DOHH2 (cell line): ENCODE results near the gene SPACA6.

Experiments
- H3F3A ChIP-seq: fragments of 200-600 bp; sonication (generic), shearing (Covaris generic); 2 replicates; pipeline ENCODE4 v1.6.0; 2016; ENCODE audit warnings: antibody characterized with exemption, mild to moderate bottlenecking; ENCODE audit not compliant: control insufficient read depth, insufficient read depth
- H3K27ac ChIP-seq: fragments of 200-600 bp; sonication (generic); 2 replicates; pipeline ENCODE4 v1.5.1; 2014; ENCODE audit warnings: low read depth, mild to moderate bottlenecking, low read length, moderate library complexity
- H3K27me3 ChIP-seq: fragments of 200-600 bp; sonication (generic); 2 replicates; pipeline ENCODE4 v1.6.1; 2014; ENCODE audit warnings: mild to moderate bottlenecking, low read length, mixed read lengths; ENCODE audit not compliant: control insufficient read depth
- H3K36me3 ChIP-seq: fragments of 200-600 bp; sonication (generic); 2 replicates; pipeline ENCODE4 v1.6.1; 2014; ENCODE audit warnings: mild to moderate bottlenecking, low read length, moderate library complexity, mixed read lengths; ENCODE audit not compliant: control insufficient read depth
- H3K4me1 ChIP-seq: fragments of 200-600 bp; sonication (generic); 2 replicates; pipeline ENCODE4 v1.6.1; 2014; ENCODE audit warnings: mild to moderate bottlenecking, low read length, mixed read lengths; ENCODE audit not compliant: control insufficient read depth
- H3K4me2 ChIP-seq: fragments of 200-600 bp; sonication (generic); 2 replicates; pipeline ENCODE4 v1.6.0; 2014; ENCODE audit warnings: mild to moderate bottlenecking, low read length, moderate library complexity
- H3K4me3 ChIP-seq: fragments of 200-600 bp; sonication (generic); 2 replicates; pipeline ENCODE4 v1.5.1; 2014; ENCODE audit warnings: mild to moderate bottlenecking, low read length, mixed read lengths
- H3K79me2 ChIP-seq: fragments of 200-600 bp; sonication (generic); 2 replicates; pipeline ENCODE4 v1.6.1; 2014; ENCODE audit warnings: mild to moderate bottlenecking, low read length, mixed read lengths; ENCODE audit not compliant: control insufficient read depth
- H3K9me2 ChIP-seq: fragments of 200-600 bp; sonication (generic); replicated peaks from 2 replicates; pipeline ENCODE4 v1.6.1; 2014; ENCODE audit warnings: mild to moderate bottlenecking, low read length, mixed read lengths; ENCODE audit not compliant: control insufficient read depth
- H3K9me3 ChIP-seq: fragments of 200-600 bp; sonication (generic); 2 replicates; pipeline ENCODE4 v1.6.1; 2014; ENCODE audit warnings: antibody characterized with exemption, low read length, mixed read lengths; ENCODE audit not compliant: control insufficient read depth, insufficient read depth
- H4K20me1 ChIP-seq: fragments of 200-600 bp; sonication (generic); 2 replicates; pipeline ENCODE4 v1.6.0; 2014; ENCODE audit warnings: low read depth, mild to moderate bottlenecking, antibody characterized with exemption, low read length, moderate library complexity; ENCODE audit not compliant: control insufficient read depth, insufficient read depth
- CTCF ChIP-seq: fragments of 200-600 bp; sonication (generic); IDR thresholded peaks from one replicate; pipeline ENCODE4 v1.5.1; 2014; ENCODE audit warnings: antibody characterized with exemption, mild to moderate bottlenecking, low read depth, low read length; ENCODE audit not compliant: poor library complexity, severe bottlenecking
- EZH2phosphoT487 ChIP-seq: fragments of 200-600 bp; sonication (generic); IDR thresholded peaks from 2 replicates; pipeline ENCODE4 v1.6.1; 2017; ENCODE audit warnings: borderline replicate concordance, mild to moderate bottlenecking, antibody characterized with exemption, low read length, moderate library complexity, mixed read lengths

The SPACA6 gene

GRCh38 chr19:51750400-51751094 lies 57.4 kb downstream of the SPACA6 start:
- Histone ChIP-seq H3K4me2 (no peak overlapping the region), H3K27me3 (no peaks in the 10 kb centered on the region), H3K27ac (no peak overlapping the region)

GRCh38 chr19:51751655-51752054 lies 58.5 kb downstream of the SPACA6 start, which contains the start of gene FPR1:
Gene FPR1, minus strand, starts transcription at chr19:51751878. Its CDS starts 4,884 bp downstream, at chr19:51746994.
- Histone ChIP-seq H3F3A (no peaks in the 10 kb centered on the region), H4K20me1 (no peaks in the 10 kb centered on the region), H3K36me3 (no peaks in the 10 kb centered on the region), H3K27me3 (no peaks in the 10 kb centered on the region), H3K9me3 (peaks cover under 1% of the 10 kb centered on the region; the same call in 1 of the 2 replicates), H3K4me3 (no peak within 1 kb of the TSS), H3K27ac (no peak within 1 kb of the TSS), H3K79me2 (no peaks in the 10 kb centered on the region), H3K4me2 (no peak within 1 kb of the TSS; the same call in 1 of the 2 replicates), H3K4me1 (peaks cover 7% of the 10 kb centered on the region), H3K9me2 (no peaks in the 10 kb centered on the region)
- TF ChIP-seq CTCF (no peak), EZH2phosphoT487 (no peak)

More at GRCh38 chr19:51750400-51751094, 57.4 kb downstream of the SPACA6 start:
- Histone ChIP-seq H3K4me3 (no peak overlapping the region), H4K20me1 (no peaks in the 10 kb centered on the region), H3F3A (no peaks in the 10 kb centered on the region), H3K9me3 (no peaks in the 10 kb centered on the region), H3K9me2 (no peaks in the 10 kb centered on the region), H3K79me2 (no peaks in the 10 kb centered on the region), H3K36me3 (no peaks in the 10 kb centered on the region), H3K4me1 (peaks cover 7% of the 10 kb centered on the region)
- TF ChIP-seq EZH2phosphoT487 = no peak
- TF ChIP-seq CTCF = no peak

- H3K4me1 ChIP-seq = peaks cover 7% of the 10 kb centered on the region
- no peak overlapping the region for H3K4me2 ChIP-seq
- no peak overlapping the region for H3K27ac ChIP-seq
- H4K20me1 ChIP-seq = no peaks in the 10 kb centered on the region
- no peaks in the 10 kb centered on the region for H3K27me3 ChIP-seq
- H3K4me3 ChIP-seq = no peak overlapping the region
- no peaks in the 10 kb centered on the region for H3F3A ChIP-seq
- no peaks in the 10 kb centered on the region for H3K79me2 ChIP-seq
- TF ChIP-seq EZH2phosphoT487 (no peak), CTCF (no peak)
- peaks cover 3% of the 10 kb centered on the region; the same call in 1 of the 2 replicates for H3K9me3 ChIP-seq
- H3K9me2 ChIP-seq = no peaks in the 10 kb centered on the region
- no peaks in the 10 kb centered on the region for H3K36me3 ChIP-seq
Observed at GRCh38 chr19:51754109-51754508, 61.0 kb downstream of the SPACA6 start.
